MCF 10A (cell line): ENCODE results near the gene CRACDL. TPM values are rescaled to one million over a fixed set of nuclear protein-coding genes. Genes with fewer than 3 reads are reported as not detected.

Experiments
- BruUV-seq: library from RNA; stranded (reverse); fragments of 400-500 nt; replicated peaks from 2 replicates; lab custom pipeline; 2021; lab: Mats Ljungman, UMichigan
- CTCF ChIA-PET: fragments of 300-600 bp; sonication (Branson Sonifier 250); formaldehyde crosslinking; extraction: SDS; loops from one replicate; lab custom pipeline; 2021; ENCODE audit warnings: antibody characterized with exemption, inconsistent platforms; lab: Yijun Ruan, JAX
- POLR2A ChIA-PET: fragments of 300-600, 350-650 bp; sonication (Branson Sonifier 250); formaldehyde crosslinking; extraction: SDS; loops from one replicate; lab custom pipeline; 2020; ENCODE audit warnings: antibody characterized with exemption, inconsistent platforms; lab: Yijun Ruan, JAX
- DNase-seq: peaks from one replicate; pipeline ENCODE4 v3.0.0-alpha.2; 2018; ENCODE audit not compliant: unreplicated experiment
- H3K27ac Mint-ChIP-seq: one replicate; pipeline ENCODE4 v1.8.0; 2022; ENCODE audit warnings: mild to moderate bottlenecking, low read depth, mixed read lengths; ENCODE audit not compliant: unreplicated experiment
- H3K27me3 Mint-ChIP-seq: one replicate; pipeline ENCODE4 v1.8.0; 2022; ENCODE audit warnings: mixed read lengths; ENCODE audit not compliant: insufficient read depth, unreplicated experiment
- H3K36me3 Mint-ChIP-seq: one replicate; pipeline ENCODE4 v1.8.0; 2022; ENCODE audit warnings: mild to moderate bottlenecking, moderate library complexity, mixed read lengths; ENCODE audit not compliant: insufficient read depth, unreplicated experiment
- H3K4me1 Mint-ChIP-seq: one replicate; pipeline ENCODE4 v1.8.0; 2022; ENCODE audit warnings: mixed read lengths; ENCODE audit not compliant: insufficient read depth, unreplicated experiment
- H3K4me3 Mint-ChIP-seq: one replicate; pipeline ENCODE4 v1.8.0; 2022; ENCODE audit warnings: mild to moderate bottlenecking, moderate library complexity, mixed read lengths; ENCODE audit not compliant: unreplicated experiment
- H3K9me3 Mint-ChIP-seq: one replicate; pipeline ENCODE4 v1.8.0; 2022; ENCODE audit warnings: mixed read lengths; ENCODE audit not compliant: unreplicated experiment
- intact Hi-C: fragments of 100-400 bp; cut with micrococcal nuclease; formaldehyde crosslinking; loops from 2 replicates; pipeline ENCODE4 v1.14.1; 2022
- total RNA-seq: library from RNA; stranded (reverse); gene quantifications from 2 replicates; pipeline ENCODE4 v1.2.3, GENCODE V29; 2022
- TF ChIP-seq, protein P1 (sequence below): fragments of 200-600 bp; IDR thresholded peaks from one replicate; pipeline ENCODE4 v1.8.0; 2022; ENCODE audit warnings: antibody characterized with exemption, mild to moderate bottlenecking; ENCODE audit not compliant: unreplicated experiment

Gene CRACDL
- total RNA-seq, 1 experiment from 2014 or later, result 12.9 TPM

DNA sequence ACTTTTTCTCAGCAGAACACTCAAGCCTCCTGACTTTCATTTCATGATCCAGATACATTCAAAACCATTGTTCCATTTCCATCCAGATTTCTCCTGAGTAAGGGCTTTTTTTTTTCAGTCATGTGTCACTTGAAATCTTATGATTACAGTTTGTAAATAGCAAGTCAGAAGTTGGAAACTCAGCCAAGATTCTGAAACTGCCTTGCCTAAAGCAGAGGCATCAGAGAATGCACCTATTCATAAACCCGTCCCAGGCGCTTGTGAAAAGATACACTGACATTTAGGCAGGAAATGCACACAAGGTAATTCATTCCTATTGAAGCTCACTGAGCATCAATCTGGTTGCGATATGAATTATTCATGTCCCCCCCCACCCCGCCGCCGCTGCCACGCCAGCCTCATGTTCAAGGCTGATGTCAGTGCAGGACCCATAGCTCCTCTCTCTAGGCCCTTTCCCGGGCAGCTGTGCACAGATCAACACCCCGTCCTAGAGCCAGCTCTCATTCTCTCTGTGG, 174.7 kb downstream of the CRACDL start:
- BruUV-seq, result no TSS peak
- H3K4me1 Mint-ChIP-seq, result peaks cover 10% of the 10 kb centered on the region
- H3K27me3 Mint-ChIP-seq, result no peaks in the 10 kb centered on the region
- ChIA-PET POLR2A (no interaction called here), CTCF (interaction anchor here (0.8 kb wide), 1 partner anchor 66 kb away, joined by 3 read pairs; no protein-coding TSS in a partner anchor)
- intact Hi-C loops, result no loop called here
- no peaks in the 10 kb centered on the region for H3K36me3 Mint-ChIP-seq
- no peak overlapping the region for H3K4me3 Mint-ChIP-seq
- H3K27ac Mint-ChIP-seq, result no peak overlapping the region
- no peak for DNase-seq
- TF ChIP-seq, protein P1, sequence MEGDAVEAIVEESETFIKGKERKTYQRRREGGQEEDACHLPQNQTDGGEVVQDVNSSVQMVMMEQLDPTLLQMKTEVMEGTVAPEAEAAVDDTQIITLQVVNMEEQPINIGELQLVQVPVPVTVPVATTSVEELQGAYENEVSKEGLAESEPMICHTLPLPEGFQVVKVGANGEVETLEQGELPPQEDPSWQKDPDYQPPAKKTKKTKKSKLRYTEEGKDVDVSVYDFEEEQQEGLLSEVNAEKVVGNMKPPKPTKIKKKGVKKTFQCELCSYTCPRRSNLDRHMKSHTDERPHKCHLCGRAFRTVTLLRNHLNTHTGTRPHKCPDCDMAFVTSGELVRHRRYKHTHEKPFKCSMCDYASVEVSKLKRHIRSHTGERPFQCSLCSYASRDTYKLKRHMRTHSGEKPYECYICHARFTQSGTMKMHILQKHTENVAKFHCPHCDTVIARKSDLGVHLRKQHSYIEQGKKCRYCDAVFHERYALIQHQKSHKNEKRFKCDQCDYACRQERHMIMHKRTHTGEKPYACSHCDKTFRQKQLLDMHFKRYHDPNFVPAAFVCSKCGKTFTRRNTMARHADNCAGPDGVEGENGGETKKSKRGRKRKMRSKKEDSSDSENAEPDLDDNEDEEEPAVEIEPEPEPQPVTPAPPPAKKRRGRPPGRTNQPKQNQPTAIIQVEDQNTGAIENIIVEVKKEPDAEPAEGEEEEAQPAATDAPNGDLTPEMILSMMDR, result no peak
- no peaks in the 10 kb centered on the region for H3K9me3 Mint-ChIP-seq

- DNase-seq, result no peak
- TF ChIP-seq, protein P1, result no peak
- intact Hi-C loops, result no loop called here
- no TSS peak for BruUV-seq
- peaks cover 10% of the 10 kb centered on the region for H3K4me1 Mint-ChIP-seq
- H3K36me3 Mint-ChIP-seq, result no peaks in the 10 kb centered on the region
- H3K27ac Mint-ChIP-seq, result no peak overlapping the region
- ChIA-PET POLR2A (no interaction called here), CTCF (interaction anchor here (1.0 kb wide), 1 partner anchor 45 kb away, joined by 3 read pairs; no protein-coding TSS in a partner anchor)
- no peaks in the 10 kb centered on the region for H3K9me3 Mint-ChIP-seq
- H3K4me3 Mint-ChIP-seq, result no peak overlapping the region
- H3K27me3 Mint-ChIP-seq, result no peaks in the 10 kb centered on the region
Observed at GRCh38 chr2:98759827-98760625, 176.0 kb downstream of the CRACDL start.

- ChIA-PET POLR2A (no interaction called here), CTCF (interaction anchor here (1.2 kb wide), 1 partner anchor 44 kb away, joined by 3 read pairs; no protein-coding TSS in a partner anchor)
- no peaks in the 10 kb centered on the region for H3K36me3 Mint-ChIP-seq
- no peak overlapping the region for H3K4me3 Mint-ChIP-seq
- TF ChIP-seq, protein P1, result no peak
- no peaks in the 10 kb centered on the region for H3K9me3 Mint-ChIP-seq
- peaks cover 10% of the 10 kb centered on the region for H3K4me1 Mint-ChIP-seq
- DNase-seq, result no peak
- no peaks in the 10 kb centered on the region for H3K27me3 Mint-ChIP-seq
- intact Hi-C loops, result no loop called here
- no peak overlapping the region for H3K27ac Mint-ChIP-seq
- BruUV-seq, result no TSS peak
Observed at GRCh38 chr2:98759338-98759737, 176.7 kb downstream of the CRACDL start.

DNA sequence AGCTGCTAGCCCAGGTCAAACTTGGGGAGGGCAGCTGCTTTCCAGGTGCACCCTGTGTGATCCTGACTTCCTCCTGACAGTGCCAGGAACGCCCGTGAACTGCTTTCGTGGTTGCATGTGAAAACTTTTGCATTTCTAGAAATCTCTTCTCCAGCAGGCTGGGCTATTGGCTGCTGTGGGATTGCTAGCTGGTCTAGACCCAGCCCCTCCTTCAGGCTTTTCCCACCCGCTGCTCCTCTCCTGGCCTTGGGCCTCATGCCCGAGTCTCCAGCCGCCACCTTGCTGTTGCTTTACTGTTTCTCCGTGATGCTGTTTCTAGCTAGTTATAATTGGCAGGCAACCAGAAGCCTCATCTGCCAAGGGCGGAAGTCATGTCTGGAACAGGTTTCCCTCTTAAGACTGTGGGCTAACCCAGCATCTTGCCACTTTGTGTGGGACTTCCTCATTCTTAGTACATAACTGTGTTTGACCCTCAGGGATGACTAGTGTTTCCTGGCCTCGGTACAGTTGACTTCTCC, 178.1 kb downstream of the CRACDL start:
- Mint-ChIP-seq H3K4me1 (peaks cover 10% of the 10 kb centered on the region), H3K9me3 (no peaks in the 10 kb centered on the region), H3K27ac (peak overlapping the region; percentile 20), H3K4me3 (peak overlapping the region; percentile 58), H3K27me3 (no peaks in the 10 kb centered on the region), H3K36me3 (no peaks in the 10 kb centered on the region)
- CTCF ChIA-PET, result interaction anchor here (0.7 kb wide), 1 partner anchor 47 kb away, joined by 3 read pairs; no protein-coding TSS in a partner anchor
- POLR2A ChIA-PET, result interaction anchor here (0.7 to 0.8 kb wide), 2 partner anchors 9 to 24 kb away, joined by 3 read pairs; no protein-coding TSS in a partner anchor
- TF ChIP-seq, protein P1, result no peak
- peak; percentile 95 for DNase-seq
- no TSS peak for BruUV-seq
- intact Hi-C loops, result no loop called here
